DLD1 (cell line): Measurements from ENCODE around the gene MRPS11.
"Not testable (repeated sequence)": the region's sequence is repeated elsewhere in the genome, so short reads cannot be mapped to it uniquely, and the experiment has no call there.

Experiments
- in situ Hi-C: cut with HindIII; loops from 2 replicates; pipeline ENCODE4 v1.10.0; 2017; ENCODE audit warnings: low sequenced_read_pairs

The MRPS11 gene

DNA sequence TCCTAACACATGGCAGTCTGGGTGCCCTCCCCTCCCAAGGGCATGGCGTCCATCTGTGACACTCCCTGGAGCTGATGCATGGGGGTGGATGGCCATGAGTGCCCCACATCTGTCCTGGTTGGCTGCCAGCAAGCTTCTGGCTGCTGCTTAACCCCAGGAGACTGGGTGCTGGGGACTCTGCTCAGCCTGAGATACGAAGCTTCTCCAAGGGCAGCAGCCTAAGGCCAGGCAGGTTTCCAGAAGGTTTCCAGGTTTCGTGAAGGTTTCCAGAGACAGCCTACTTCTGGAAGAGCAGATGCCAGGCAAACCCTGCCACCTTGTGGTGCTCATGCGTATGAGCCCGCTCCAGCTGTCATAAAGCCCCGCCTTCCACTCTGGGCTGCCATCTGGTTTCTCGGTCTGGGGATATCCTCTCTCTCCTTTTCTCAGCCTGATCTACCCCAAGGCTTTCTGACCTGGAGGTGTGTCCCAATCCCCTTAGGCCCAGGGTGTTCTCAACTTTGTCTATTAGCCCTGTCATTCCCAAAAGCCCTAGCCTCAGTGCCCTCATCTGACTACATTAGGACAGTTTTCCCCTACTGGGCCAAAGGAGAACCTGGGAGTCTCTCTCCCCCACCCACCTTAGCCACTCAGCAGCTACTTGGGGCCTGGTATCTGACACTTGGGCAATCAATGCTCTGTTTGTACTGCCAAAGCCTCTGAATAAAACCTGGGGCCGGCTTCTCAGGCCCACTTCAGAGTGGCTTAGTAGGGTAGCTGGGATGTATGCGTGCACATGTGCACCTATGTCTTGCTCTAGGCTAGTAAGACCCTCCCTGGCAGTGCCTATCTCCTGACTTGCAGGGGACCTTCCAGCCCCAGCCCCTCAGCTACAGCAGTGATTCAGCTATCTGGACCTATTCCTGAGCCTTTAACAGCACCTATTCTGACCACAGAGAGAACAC is 12.4 kb upstream of the MRPS11 start:
- in situ Hi-C loops: loop anchor here (10.0 kb wide), 1 partner anchor 210 kb away; no protein-coding TSS in a partner anchor

DNA sequence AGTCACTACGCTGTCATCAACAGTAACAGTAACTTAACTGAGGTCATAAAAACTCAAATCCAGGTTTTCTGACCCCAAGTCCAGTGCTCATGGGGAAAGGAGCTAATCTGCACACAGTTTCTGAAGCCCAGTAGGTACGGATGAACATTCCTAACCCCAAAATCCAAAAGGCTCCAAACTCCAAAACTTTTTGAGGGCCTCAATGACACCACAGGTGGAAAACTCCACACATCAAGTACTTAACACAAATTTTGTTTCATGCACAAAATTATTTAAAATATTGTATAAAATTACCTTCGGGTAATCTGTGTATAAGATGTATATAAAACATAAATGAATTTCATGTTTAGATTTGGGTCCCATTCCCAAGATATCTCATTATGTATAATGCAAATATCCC is 10.8 kb upstream of the MRPS11 start:
- in situ Hi-C loops: loop anchor here (10.0 kb wide), 1 partner anchor 212 kb away; no protein-coding TSS in a partner anchor

DNA sequence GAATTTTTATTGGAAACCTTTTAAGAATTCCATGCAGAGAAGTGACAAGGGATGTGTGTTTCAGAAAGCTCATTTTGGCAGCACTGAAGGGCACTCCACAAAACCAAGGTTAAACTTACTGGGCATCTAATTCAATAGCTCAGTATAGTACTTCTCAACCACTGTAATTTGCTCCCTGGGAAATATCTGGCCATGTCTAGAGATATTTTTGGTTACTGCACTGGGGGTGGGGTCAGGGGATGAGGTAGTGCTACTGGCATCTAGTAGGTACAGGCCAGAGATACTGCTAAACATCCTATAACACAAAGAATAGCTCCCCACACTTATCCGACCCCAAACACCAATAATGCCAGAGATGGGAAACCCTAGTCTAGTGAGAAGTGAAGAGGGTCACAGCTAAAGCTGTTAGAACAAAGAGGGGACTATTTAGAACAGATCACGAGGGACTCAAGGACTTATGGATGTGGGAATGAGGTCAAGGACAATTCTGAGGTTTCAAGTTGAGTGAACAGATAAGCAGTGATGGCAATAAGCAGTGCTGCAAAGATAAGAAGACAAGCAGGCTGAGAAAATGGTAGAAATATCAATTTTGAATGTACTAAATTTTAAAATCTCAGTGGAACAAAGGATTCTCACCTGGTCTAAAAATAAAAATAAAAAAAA is 3.5 kb upstream of the MRPS11 start:
- in situ Hi-C loops: no loop called here

DNA sequence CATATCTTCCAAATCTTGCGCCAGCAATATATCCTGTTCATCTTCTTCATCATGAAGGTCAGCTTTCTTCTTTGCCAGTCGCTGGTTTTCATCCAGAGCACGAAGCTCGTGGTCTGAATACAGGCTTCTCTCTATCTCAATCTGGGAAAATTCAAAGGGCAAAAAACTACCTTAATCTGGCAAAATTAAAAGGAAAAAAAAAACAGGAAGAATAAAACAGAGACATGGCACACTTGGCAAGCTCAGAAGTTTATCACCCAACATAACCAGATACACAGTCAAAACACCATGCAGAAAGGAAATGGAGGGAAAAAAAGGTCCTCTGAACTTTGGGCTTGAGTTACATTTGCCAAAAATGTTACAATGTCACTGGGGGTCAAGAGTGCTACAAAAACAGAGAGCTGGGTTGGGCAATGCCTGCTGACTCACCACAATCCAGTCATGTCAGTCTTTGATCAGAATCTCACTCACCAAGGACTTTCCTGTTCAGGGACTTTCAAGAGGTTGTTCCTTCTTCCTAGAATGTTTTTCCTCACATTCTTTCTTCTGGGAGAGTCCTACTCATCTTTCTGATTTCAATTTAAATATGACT is 1.8 kb upstream of the MRPS11 start:
- in situ Hi-C loops: no loop called here

DNA sequence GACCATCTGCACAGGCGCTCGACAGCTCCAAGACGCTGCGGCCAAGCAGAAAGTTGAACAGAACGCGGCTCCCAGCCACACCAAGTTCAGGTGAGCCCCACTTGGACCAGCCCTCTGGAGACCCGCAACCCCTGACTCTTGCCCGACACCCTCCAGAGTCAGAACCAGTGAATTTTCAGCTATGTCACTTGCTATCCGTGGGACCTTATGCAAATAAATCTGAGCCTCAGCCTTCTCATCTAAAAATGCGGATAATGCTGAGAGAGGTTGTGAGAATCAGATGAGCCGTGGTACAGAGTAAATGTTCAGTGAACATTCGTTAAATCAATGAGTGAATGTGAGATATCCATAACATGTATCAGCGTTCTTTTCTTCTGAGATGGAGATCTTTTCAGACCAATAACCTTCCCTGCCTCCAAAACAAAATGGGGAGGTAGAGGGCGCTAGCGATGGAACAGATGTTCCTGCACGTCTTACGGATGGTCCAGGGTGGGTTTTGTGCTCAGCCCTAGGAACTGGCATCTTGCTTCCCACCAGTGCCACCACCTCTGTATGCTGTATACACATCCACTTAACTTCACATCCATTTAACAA is 524 bp downstream of the MRPS11 start:
- in situ Hi-C loops: no loop called here

DNA sequence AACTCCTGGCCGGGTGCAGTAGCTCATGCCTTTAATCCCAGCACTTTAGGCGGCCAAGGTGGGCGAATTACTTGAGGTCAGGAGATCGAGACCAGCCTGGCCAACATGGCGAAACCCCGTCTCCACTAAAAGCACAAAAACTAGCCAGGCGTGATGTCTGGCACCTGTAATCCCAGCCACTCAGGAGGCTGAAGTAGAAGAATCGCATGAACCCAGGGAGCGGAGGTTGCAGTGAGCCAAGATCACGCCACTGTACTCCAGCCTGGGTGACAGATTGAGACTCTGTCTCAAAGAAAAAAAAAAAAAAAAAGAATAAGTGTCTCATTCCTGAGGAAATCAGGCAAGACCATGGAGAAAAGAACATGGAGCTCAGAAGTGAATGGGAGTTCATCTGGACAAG is 1.2 kb downstream of the MRPS11 start:
- in situ Hi-C loops: not testable (repeated sequence)

DNA sequence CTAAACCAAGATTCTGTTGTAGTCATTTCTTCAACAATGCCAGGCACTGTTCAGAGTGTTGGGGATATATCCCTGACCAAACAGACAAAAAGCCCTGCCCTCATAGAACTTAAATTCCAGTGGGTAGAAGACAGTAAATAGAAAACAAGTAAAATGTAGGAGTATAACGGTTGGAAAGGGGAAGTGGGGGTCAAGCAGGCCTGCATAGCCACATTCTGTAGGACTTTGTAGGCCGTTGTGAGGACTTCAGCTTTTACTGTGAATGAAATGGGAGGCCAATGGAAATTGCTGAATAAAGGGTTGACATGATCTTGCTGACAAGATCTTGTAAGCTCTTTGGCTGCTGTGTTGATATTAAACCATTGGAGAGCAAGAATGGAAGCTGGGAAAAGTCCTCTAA is 1.8 kb downstream of the MRPS11 start:
- in situ Hi-C loops: no loop called here

DNA sequence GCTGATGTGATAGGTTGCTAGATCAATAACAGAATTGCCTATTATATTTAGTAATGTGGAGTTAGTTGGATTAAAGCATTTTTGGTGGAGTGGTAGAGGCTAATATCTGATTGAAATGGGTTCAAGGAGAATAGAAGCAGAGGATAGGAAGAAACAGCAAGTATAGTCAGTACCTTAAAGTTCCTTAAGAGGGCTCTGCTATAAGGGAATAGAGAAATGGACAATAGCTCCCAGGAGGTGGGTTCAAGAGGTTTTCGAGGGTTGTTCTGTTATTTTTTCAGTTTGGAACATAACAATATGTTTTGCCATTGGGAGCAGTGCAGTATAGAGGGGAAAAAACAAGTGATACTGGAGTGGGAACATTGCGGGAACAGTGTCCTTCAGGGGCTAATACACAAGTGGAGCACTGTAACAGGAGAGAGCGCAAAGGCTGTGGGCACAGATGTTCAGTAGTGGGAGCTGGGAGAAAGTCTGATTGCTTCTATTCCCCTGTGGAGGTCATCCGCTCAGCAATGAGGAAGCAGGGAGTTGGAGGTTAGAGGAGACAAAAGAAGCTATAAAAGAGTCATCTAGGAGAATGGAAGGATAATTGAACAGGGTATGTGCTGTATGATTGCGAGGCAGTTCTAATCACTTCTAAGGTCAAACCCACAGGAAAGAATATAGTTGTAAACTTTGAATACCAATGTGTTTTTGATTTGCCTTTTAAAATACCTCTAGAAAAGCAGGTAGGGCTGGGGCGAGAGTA is 3.3 kb downstream of the MRPS11 start:
- in situ Hi-C loops: no loop called here

DNA sequence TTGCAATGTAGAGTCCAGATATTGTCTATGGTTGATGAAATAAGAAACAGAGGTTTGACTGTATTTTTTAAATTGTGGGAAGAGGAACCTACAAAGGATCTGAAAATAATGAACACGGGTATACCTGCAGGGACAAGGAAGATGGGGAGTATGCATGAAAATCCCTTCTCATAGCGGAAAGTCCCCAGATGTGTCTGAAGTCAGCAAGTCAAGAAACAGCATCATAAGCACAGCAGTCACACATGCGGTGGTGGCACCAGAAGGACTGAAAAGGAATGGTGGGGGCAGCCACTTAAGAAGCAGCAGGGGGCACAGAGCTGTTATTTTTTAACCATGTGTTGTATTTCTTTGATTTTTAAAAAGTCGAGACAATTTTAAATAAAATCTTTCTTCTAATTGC is 4.7 kb downstream of the MRPS11 start:
- in situ Hi-C loops: no loop called here

DNA sequence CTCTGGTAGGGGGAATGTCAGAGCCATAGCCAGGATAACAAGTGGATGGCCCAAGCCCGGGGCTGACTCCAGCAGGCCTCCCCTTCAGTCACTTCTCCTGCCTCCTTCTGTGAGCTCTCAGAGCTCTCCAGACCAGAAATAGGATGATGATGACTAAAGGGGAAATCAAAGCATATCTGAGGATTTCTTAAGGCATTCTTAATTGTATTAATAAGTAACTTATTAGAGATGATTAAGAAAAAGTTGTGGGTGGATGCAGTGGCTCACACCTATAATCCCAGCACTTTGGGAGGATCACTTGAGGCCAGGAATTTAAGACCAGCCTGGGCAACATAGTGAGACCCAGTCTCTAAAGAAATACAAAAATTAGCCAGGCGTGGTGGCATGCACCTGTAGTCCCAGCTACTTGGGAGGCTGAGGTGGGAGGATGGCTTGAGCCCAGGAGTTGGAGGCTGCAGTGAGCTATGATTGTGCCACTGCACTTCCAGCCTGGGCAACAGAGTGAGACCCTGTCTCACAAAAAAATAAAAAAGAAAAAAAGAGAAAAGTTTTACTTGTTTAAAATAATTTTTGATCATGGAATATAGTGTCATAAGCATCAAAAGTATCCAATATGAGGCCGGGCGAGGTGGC is 6.3 kb downstream of the MRPS11 start:
- in situ Hi-C loops: not testable (repeated sequence)

DNA sequence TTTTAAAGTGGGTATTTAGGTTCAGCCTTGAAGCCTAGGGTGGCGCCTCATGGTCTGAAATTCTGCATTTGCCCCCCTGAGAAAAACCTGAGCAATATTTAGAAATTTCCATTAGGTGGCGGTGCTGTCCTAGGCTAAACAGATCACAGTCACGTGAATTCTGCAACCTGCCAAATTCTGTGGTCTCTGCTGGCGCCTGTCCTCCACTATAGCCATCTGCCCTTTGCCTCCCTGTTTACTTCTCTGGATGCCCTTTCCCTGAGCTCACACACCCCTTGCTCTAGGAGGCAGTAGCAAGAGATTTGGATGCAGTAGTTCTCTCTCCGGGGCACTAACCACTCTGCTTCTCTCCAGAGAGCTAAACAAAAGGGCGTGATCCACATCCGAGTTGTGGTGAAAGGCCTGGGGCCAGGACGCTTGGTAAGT is 9.1 kb downstream of the MRPS11 start:
- in situ Hi-C loops: no loop called here

DNA sequence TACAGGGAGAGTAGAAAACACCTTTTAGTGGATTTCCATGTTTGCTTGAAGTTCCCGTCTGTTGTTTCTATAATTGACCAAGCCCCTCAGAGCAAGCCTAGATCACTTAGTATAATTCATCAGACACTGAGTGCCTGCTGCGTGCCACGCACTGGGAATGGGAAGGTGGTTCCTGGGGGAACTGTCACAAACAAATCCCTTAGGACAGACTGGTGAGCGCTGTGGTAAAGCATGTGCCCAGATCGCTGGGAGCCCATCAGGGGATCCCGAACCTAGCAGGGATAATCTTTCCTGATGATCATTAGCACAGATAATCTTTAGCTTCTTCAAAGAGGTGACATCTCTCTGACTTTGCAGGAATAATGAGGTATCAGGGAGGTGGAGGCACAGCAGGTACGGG is 9.6 kb downstream of the MRPS11 start:
- in situ Hi-C loops: no loop called here

DNA sequence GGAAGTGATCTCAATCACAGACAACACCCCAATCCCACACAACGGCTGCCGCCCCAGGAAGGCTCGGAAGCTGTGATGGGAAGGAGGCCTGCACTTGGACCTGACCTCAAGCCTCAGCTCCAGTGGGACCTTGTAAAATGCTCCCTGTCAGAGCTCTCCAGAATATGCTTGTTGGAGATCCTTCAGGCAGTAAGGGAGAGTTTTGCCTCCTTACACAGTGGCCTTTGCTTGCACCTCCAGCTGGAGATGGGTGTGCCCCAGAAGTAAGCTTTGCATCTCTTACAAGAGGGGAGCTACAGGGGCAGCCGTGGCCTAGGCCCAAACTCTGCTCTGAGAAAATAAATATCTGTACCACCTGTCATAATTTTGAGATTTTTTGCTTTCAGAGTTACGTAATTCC is 10.4 kb downstream of the MRPS11 start:
- in situ Hi-C loops: no loop called here

DNA sequence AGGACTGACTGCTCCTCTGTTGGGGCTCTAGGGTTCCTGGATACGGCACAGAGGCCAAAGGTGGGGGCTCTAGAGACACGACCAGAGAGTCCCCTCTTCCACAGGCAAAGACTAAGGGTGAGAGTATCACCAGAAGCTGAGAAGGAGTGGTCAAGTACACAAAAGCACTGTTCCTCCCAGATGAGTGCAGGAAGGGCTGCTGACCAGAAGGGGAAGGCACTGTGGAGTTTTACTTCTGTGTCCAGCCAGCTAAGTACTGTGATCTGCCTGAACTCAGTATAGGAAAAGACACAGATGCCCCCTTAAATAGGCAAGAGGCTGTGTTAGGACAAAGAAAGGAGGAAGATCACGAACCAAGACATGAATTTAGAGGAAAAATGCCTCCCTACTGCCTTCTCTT is 11.7 kb downstream of the MRPS11 start:
- in situ Hi-C loops: no loop called here

DNA sequence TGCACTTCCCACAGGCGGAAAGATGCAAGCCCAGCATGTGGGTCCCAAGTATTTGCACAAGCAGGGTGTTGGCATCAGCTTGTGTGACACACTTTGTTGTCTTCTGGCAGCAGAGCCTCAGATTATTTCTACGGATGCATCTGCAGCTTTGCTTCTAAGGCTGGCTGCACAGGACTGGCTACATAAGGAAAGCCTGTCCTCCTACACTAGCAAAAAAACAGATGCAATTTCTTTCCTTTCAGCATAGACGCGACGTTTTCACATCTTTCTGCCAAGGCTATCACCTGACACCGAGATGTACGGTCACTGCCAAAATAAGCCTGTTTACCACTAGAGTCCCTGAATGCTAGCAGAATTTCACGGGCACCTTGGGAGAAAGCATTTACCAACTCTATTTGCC is 13.5 kb downstream of the MRPS11 start:
- in situ Hi-C loops: no loop called here

DNA sequence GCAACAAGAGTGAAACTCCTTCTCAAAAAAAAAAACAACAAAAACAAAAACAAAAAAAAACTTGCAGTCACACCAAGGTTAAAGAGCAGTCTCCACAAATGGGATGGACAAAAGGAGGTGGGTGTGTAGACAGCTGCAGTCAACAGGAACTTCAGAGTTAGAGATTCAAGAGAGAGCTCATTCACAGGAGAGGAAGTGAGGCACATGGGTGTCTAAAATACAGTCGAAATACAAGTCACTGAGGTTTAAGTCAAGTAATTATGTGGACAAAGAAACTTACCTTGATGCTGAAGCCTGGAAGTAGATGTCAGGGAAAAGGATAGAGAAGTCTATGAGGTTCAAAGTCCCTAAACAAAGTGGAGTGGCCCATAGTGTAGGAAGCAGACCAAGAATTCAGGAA is 14.8 kb downstream of the MRPS11 start:
- in situ Hi-C loops: no loop called here

DNA sequence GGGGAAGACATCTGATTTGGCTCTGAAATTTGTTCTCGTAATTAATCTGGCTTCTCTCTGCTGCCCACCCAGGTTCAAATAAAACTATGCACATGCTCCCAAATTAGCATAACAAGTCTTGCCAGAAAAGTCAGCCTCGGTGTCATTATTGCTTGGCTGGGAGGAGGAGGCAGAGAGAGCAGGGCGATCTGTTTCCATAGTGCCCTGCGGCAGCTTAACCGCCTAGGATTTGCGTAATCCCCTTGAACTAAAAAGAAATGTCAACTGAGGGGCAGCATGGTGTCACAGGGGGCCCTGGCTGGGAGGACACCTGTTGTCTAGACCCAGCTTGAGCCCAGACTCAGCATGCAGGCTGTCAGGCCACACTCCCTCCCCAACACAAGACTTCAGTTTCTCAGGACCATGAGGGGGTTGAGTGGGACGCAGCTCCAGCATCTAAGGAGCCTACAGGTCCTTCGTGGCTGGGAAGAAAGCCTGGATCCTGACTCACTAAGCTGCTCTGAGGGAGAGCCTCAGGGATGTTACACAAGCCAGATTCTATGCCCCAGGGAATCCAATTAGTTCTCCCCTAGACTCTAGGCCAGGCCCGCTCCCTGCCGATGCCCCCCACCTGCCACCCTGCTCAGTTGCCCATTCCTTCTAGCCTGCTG is 17.3 kb downstream of the MRPS11 start:
- in situ Hi-C loops: no loop called here

DNA sequence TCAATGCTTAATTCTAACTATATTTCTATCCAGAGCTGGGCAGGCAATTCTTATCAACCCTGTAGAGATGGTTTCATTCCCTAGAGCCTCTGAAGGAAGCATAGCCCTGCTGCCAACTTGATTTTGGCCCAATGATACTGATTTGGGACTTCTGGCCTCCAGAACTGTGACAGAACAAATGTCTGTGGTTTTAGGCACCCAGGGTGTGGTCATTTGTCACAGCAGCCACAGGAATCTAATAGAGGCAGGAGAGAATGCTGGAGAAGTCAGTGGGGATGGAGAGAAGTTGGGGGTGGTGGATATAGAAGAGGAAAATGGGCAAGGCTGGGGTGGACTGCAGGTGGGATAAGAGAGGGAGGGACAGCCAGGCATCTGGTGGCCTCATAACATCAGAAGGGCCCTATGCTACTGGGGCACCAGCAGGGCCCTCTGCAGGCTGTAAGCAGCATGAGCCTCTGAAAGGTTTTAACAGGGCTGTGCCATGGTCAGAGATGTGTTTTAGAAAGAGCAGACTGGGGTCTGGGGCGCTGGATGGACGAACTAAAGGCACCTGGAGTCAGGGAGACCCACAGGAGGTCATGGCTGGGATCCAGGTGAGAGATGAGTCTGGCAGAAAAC is 19.8 kb downstream of the MRPS11 start:
- in situ Hi-C loops: no loop called here

DNA sequence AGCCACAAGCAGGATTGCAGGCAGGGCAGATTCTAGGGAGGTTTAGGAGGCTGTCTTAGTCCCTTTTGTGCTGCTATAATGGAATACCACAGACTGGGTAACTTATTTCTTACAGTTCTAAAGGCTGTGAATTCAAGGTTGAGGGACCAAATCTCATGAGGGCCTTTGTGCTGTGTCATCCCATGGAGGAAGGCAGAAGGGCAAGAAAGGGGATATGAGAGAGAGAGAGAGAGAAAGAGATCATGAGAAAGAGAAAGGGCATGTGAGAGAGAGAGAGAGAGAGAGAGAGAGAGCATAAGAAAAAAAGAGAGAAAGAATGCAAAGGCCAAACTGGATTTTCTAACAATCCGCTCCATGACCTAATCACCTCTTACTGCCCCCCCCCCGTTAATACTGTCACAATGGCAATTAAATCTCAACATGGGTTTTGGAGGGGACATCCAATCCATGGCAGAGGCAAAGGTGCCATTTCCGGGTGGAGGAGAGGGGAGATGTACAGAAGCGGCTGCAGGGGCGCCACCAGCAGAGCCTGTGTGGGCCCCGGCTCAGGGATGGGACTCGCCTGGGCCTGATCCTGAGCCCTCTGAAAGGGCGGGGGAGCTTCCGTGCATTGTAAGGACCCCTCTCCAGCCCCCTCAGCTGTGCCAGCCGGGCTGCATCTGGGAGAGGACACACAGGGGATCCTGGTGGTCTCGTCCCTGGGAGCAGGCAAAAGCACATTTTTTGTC is 20.5 kb downstream of the MRPS11 start:
- in situ Hi-C loops: no loop called here
